Mesothelial cell of epicardium (in vitro differentiated cells): ENCODE data around the gene FGD4. TPM values are rescaled to one million over a fixed set of nuclear protein-coding genes. Genes with fewer than 3 reads are reported as not detected.
A peak's percentile ranks its signal among the peaks of the same experiment; 100 is the strongest.

Experiments
- DNase-seq, 2 experiments: peaks; one replicate each; pipeline ENCODE4 v3.0.0; 2021; ENCODE audit warnings: low spot score in 2 of 2; ENCODE audit not compliant: unreplicated experiment in 2 of 2
- H3K27ac Mint-ChIP-seq: 2 replicates; pipeline ENCODE4 v1.8.0; 2021; ENCODE audit warnings: mixed read lengths
- H3K27me3 Mint-ChIP-seq: 2 replicates; pipeline ENCODE4 v1.8.0; 2021; ENCODE audit warnings: low read depth, mixed read lengths
- H3K36me3 Mint-ChIP-seq: 2 replicates; pipeline ENCODE4 v1.8.0; 2021; ENCODE audit warnings: mixed read lengths
- H3K4me1 Mint-ChIP-seq: 2 replicates; pipeline ENCODE4 v1.8.0; 2021; ENCODE audit warnings: mixed read lengths
- H3K4me3 Mint-ChIP-seq: 2 replicates; pipeline ENCODE4 v1.8.0; 2021; ENCODE audit warnings: mild to moderate bottlenecking, moderate library complexity, mixed read lengths
- H3K9me3 Mint-ChIP-seq: 2 replicates; pipeline ENCODE4 v1.8.0; 2021; ENCODE audit warnings: mixed read lengths
- total RNA-seq: library from RNA; stranded (reverse); gene quantifications from 3 replicates; pipeline ENCODE4 v1.2.1, GENCODE V29; 2021
- TF ChIP-seq, protein P1 (sequence below): fragments of 200-600 bp; sonication (generic); IDR thresholded peaks from one replicate; pipeline ENCODE4 v1.5.0; 2021; ENCODE audit warnings: antibody characterized with exemption; ENCODE audit not compliant: unreplicated experiment

Gene FGD4
- total RNA-seq, 1 donor from 2014 or later, result 13.4 TPM

DNA sequence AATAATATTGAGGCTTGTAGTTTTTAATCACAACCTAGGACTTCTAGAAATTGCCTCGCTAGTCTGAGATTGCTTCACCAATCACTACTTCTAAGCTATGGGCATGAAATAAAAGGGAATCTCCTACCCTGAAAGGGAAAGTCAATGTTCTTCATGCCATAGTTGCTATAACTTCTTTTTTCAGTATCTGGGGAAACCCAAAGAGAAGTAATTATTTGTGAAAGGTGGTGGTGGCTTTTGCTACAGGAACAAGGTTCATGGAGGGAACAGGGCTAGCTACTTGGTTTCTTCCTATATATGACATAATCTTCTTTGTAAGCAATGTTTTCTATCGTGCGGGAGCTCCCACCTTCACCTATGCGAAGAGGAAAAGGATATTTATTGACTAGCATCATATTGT lies 218.2 kb downstream of the FGD4 start:
- no peaks in the 10 kb centered on the region for H3K9me3 Mint-ChIP-seq

DNA sequence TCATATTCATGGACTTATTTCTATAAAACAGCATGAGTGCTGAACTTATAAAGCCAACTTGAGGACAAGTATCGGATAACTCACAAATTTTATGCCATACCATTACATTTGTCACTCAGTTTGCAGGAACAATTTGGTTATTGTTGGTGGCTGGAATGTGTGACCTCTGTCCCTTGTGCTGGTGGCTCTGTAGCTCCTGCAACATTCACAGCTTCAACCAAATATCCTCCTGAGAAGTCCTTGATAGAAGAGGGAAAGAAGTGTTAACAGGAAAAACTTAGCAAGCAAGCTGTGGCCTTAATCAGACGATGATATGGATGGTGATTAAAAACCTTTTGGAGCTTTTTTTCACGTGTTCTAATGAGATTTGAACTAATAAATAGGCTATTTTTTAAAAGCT lies 218.8 kb downstream of the FGD4 start:
- Mint-ChIP-seq H3K4me3 (no peak overlapping the region), H3K4me1 (no peaks in the 10 kb centered on the region), H3K36me3 (peaks cover 27% of the 10 kb centered on the region), H3K27ac (no peak overlapping the region), H3K9me3 (no peaks in the 10 kb centered on the region), H3K27me3 (no peaks in the 10 kb centered on the region)
- DNase-seq, result no peak
- TF ChIP-seq, protein P1, sequence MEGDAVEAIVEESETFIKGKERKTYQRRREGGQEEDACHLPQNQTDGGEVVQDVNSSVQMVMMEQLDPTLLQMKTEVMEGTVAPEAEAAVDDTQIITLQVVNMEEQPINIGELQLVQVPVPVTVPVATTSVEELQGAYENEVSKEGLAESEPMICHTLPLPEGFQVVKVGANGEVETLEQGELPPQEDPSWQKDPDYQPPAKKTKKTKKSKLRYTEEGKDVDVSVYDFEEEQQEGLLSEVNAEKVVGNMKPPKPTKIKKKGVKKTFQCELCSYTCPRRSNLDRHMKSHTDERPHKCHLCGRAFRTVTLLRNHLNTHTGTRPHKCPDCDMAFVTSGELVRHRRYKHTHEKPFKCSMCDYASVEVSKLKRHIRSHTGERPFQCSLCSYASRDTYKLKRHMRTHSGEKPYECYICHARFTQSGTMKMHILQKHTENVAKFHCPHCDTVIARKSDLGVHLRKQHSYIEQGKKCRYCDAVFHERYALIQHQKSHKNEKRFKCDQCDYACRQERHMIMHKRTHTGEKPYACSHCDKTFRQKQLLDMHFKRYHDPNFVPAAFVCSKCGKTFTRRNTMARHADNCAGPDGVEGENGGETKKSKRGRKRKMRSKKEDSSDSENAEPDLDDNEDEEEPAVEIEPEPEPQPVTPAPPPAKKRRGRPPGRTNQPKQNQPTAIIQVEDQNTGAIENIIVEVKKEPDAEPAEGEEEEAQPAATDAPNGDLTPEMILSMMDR, result no peak

More for the DNA sequence above, 218.2 kb downstream of the FGD4 start:
- H3K36me3 Mint-ChIP-seq, result peaks cover 29% of the 10 kb centered on the region
- DNase-seq, result no peak
- H3K27me3 Mint-ChIP-seq, result no peaks in the 10 kb centered on the region
- no peaks in the 10 kb centered on the region for H3K4me1 Mint-ChIP-seq
- TF ChIP-seq, protein P1, result no peak
- no peak overlapping the region for H3K27ac Mint-ChIP-seq
- H3K4me3 Mint-ChIP-seq, result no peak overlapping the region

DNA sequence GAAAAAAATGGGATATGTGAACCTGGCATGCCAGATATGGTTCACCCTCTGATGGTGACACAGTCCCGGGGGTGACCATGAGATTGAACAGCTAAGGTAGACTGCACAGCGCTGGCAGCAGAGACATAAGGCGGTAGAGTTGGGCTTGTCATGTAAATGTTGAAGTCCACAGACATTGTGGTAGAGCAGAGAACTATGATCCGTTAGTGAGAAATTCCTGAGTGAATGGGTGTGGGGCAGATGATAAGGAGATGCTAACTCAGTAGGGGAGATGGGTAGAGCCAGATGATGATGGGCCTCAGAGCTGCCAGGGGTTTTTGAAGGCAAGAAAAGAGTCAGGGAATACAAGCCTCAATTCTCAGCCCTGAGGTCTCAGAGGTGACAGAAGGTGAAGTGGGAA lies 228.6 kb downstream of the FGD4 start:
- Mint-ChIP-seq H3K27ac (no peak overlapping the region), H3K9me3 (no peaks in the 10 kb centered on the region), H3K27me3 (no peaks in the 10 kb centered on the region), H3K4me1 (no peaks in the 10 kb centered on the region), H3K36me3 (peaks cover 13% of the 10 kb centered on the region), H3K4me3 (no peak overlapping the region)
- TF ChIP-seq, protein P1, result no peak
- no peak for DNase-seq

DNA sequence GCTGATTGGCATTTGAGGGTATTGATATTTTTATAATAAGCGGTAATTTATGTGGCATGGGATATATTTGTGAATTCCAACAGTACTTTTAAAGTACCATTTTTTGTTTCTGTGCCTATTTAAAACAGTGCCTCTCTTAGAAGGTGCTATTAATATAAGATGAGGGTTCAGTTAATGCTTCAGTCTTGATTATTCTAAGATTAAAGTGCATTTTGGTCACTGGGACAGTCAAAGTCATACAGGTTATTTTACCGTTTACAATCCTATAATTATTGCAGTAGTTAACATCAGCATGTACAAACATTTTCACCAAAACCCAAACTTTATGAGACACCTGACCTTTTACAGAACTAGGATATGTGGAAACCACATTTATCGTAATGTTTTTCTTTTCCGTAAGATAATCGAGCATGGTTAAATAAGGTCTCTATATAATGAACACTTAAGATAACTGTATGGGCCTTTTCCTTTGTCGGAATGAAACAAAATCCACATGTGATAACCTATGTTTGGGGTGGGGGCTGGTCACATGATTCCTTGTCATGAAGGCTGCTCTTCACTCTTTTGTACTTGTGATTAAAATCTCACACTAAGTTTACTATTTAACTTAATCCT lies 242.0 kb downstream of the FGD4 start:
- Mint-ChIP-seq H3K27me3 (no peaks in the 10 kb centered on the region), H3K36me3 (peaks cover 18% of the 10 kb centered on the region), H3K4me3 (no peak overlapping the region), H3K27ac (no peak overlapping the region), H3K4me1 (peaks cover 9% of the 10 kb centered on the region), H3K9me3 (no peaks in the 10 kb centered on the region)
- TF ChIP-seq, protein P1, result no peak
- no peak for DNase-seq

DNA sequence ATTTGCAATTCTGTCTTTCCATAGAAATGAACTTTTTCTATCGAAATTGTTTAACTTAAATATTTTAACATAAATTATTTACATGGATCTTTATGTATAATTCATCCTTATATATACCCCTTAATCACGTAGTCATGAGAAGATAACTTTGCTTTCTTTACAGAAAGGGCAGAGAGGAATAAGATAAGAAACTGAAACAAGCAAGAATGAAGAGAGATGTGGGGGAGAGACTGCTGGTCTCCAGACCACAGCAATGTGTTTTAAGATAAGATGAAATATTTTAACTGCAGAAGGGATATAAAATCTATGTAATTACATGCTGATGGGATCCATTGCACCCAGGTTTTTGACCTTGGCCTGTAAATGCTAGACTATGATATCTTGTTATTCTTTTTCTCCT lies 245.1 kb downstream of the FGD4 start:
- Mint-ChIP-seq H3K36me3 (peaks cover 7% of the 10 kb centered on the region), H3K4me1 (peaks cover 15% of the 10 kb centered on the region), H3K4me3 (no peak overlapping the region), H3K27ac (peak overlapping the region; percentile 71), H3K9me3 (no peaks in the 10 kb centered on the region), H3K27me3 (no peaks in the 10 kb centered on the region)
- TF ChIP-seq, protein P1, result no peak
- no peak for DNase-seq

DNA sequence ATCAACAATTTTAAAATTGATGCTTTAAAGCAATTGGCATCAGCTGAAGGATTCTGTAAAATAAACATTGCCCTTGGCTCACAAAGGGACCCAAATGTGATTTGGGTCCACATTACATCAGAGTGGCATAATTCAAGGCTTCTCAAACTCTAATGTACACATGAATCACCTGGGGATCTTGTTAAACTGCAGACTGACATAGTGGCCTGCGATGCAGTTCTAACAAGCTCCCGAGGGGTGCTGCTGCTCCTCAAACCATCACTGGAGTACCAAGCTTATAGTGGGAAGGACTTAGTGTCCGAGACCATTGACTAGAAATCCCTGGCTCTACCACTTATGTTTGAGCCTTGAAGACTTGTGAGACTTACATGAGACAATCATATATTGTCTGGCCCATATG lies 247.9 kb downstream of the FGD4 start:
- Mint-ChIP-seq H3K9me3 (no peaks in the 10 kb centered on the region), H3K36me3 (no peaks in the 10 kb centered on the region), H3K4me3 (no peak overlapping the region), H3K27ac (no peak overlapping the region), H3K4me1 (peaks cover 15% of the 10 kb centered on the region), H3K27me3 (no peaks in the 10 kb centered on the region)
- TF ChIP-seq, protein P1, result no peak
- DNase-seq, result no peak
